Right forelimb (tissue), 1 donor: Measurements from ENCODE around the gene RADIL.

Experiments
- DNase-seq: peaks from one replicate; pipeline ENCODE4 v3.0.0-alpha.2; 2018

Gene RADIL

GRCh38 chr7:4774007-4774406 lies 109.5 kb downstream of the RADIL start:
- DNase-seq = no peak

GRCh38 chr7:4772306-4772705 lies 111.2 kb downstream of the RADIL start:
- no peak for DNase-seq

GRCh38 chr7:4771737-4772136 lies 111.8 kb downstream of the RADIL start:
- no peak for DNase-seq

GRCh38 chr7:4770886-4771285 lies 112.6 kb downstream of the RADIL start:
- DNase-seq = no peak

- no peak for DNase-seq
Measured at GRCh38 chr7:4769761-4770160, 113.8 kb downstream of the RADIL start.

GRCh38 chr7:4768597-4769569 lies 114.6 kb downstream of the RADIL start:
- DNase-seq = no peak

GRCh38 chr7:4766666-4767519 lies 116.6 kb downstream of the RADIL start:
- no peak for DNase-seq

- no peak for DNase-seq
Measured at GRCh38 chr7:4765776-4766490, 117.6 kb downstream of the RADIL start.

- no peak for DNase-seq
Measured at GRCh38 chr7:4764402-4765007, 119.0 kb downstream of the RADIL start.

GRCh38 chr7:4763794-4764185 lies 119.7 kb downstream of the RADIL start:
- no peak for DNase-seq

- DNase-seq = no peak
Measured at GRCh38 chr7:4763091-4763793, 120.3 kb downstream of the RADIL start.

GRCh38 chr7:4762121-4763055 lies 121.1 kb downstream of the RADIL start:
- DNase-seq = no peak

- DNase-seq = no peak
Measured at GRCh38 chr7:4760952-4761351, 122.6 kb downstream of the RADIL start.

GRCh38 chr7:4759211-4759610 lies 124.3 kb downstream of the RADIL start:
- no peak for DNase-seq

- no peak for DNase-seq
Measured at GRCh38 chr7:4758791-4759190, 124.7 kb downstream of the RADIL start.

- DNase-seq = no peak
Measured at GRCh38 chr7:4758111-4758510, 125.4 kb downstream of the RADIL start.

GRCh38 chr7:4755045-4755444 lies 128.5 kb downstream of the RADIL start:
- DNase-seq = no peak

GRCh38 chr7:4754433-4755010 lies 129.0 kb downstream of the RADIL start:
- DNase-seq = no peak

- DNase-seq = peak; percentile 81
Measured at GRCh38 chr7:4753598-4754432, 129.7 kb downstream of the RADIL start.
